ENCODE measurements around the gene INPP4A. TPM values are rescaled to one million over a fixed set of nuclear protein-coding genes. Genes with fewer than 3 reads are reported as not detected.

Gene INPP4A
- polyA plus RNA-seq, 1 of the 3 experiments (the other 2 are of a cell fraction): 15.0 TPM

DNA sequence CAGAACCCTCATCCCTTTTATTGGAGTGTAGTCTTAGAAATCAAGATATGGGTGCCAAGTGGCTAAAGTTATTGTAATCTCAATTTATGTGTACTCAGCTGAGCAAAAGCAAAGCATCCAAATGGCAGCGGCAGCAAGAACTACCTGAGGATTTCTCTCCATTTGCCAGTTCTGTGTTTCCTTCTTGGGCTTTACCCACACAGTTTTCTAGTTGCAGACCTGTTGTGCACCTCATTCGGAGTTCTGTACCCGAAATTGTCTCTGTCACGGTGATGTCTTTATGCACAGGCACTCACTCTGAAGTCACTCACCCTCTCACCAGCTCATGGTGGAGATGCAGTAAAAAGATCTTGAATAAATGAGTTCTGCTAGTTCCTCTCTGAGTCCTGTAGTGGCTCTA is 43.6 kb downstream of the INPP4A start:
- Histone ChIP-seq H3K27me3 (ENCODE audit: insufficient read depth) (no peaks in the 10 kb centered on the region), H4K20me1 (ENCODE audit: insufficient read depth) (peaks cover 25% of the 10 kb centered on the region; the same call in 1 of the 2 replicates)
- 95% methylated on average over 4 of the region's 4 CpGs for WGBS (ENCODE audit: low lambda C conversion rate)

DNA sequence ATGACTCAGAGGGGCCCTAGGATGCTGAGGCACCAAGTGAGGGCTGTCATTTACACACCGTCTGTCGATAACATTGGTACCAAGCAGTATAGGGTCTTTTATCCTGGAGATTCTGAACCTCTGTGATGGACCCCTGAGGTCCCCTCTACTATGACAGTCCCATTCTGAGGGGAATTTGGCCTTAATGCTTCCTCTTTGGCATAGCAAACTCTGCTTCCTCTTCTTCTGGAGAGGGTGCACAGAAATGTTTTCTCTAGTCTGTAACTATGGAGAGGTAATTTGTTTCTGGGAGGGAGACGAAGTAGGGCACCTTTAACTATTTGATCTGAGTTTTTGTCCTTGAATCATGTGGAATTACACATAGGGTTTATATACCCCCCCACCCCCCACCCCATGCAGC is 44.8 kb downstream of the INPP4A start:
- Histone ChIP-seq H3K27ac (ENCODE audit: low read depth in 2 of 2, low read length in 1 of 2) (no peak overlapping the region), H3K4me3 (ENCODE audit: low read depth in 2 of 2, low read length in 1 of 2) (no peak overlapping the region), H3K9ac (no peak overlapping the region), H2AFZ (ENCODE audit: low read depth) (no peak overlapping the region), H3K36me3 (replicated peaks in 1 of 2; ENCODE audit: control insufficient read depth in 1 of 2, insufficient read depth in 2 of 2, low read length in 1 of 2) (no peaks in the 10 kb centered on the region), H3K27me3 (ENCODE audit: insufficient read depth) (no peaks in the 10 kb centered on the region), H3K79me2 (ENCODE audit: insufficient read depth) (peaks cover 16% of the 10 kb centered on the region; the same call in 1 of the 2 replicates), H4K20me1 (ENCODE audit: insufficient read depth) (0 out of 2 replicates have a peak, but pooled peaks cover 15% of the 10 kb centered on the region), H3K4me2 (no peak overlapping the region), H3K4me1 (ENCODE audit: control insufficient read depth in 1 of 2, insufficient read depth in 2 of 2, low read depth in 1 of 2, low read length in 1 of 2) (peaks cover 0 to 3% of the 10 kb centered on the region in 2 experiments; a peak in 1 of 4 replicates), H3K9me2 (no peaks in the 10 kb centered on the region), H3F3A (replicated peaks; ENCODE audit: insufficient read depth) (no peaks in the 10 kb centered on the region), H3K9me3 (no peaks in the 10 kb centered on the region)
- CTCF ChIA-PET: interaction anchor here (1.0 to 1.9 kb wide), 2 partner anchors 12 to 26 kb away, joined by 3 to 8 read pairs; no protein-coding TSS in a partner anchor
- 92% methylated on average over 3 of the region's 3 CpGs for WGBS (ENCODE audit: low lambda C conversion rate)
- no peak for TF ChIP-seq GABPA (IDR thresholded peaks at IDR 0.05; ENCODE audit: low read depth)
- TF ChIP-seq ELF1 (IDR thresholded peaks at IDR 0.05): no peak
- TF ChIP-seq MXI1 (IDR thresholded peaks at IDR 0.05; ENCODE audit: low read depth, low read length): no peak
- no peak for TF ChIP-seq JUND (IDR thresholded peaks at IDR 0.05)
- no peak for TF ChIP-seq SIN3A (IDR thresholded peaks at IDR 0.05; ENCODE audit: borderline replicate concordance, low read depth, low read length)
- TF ChIP-seq, protein P1, sequence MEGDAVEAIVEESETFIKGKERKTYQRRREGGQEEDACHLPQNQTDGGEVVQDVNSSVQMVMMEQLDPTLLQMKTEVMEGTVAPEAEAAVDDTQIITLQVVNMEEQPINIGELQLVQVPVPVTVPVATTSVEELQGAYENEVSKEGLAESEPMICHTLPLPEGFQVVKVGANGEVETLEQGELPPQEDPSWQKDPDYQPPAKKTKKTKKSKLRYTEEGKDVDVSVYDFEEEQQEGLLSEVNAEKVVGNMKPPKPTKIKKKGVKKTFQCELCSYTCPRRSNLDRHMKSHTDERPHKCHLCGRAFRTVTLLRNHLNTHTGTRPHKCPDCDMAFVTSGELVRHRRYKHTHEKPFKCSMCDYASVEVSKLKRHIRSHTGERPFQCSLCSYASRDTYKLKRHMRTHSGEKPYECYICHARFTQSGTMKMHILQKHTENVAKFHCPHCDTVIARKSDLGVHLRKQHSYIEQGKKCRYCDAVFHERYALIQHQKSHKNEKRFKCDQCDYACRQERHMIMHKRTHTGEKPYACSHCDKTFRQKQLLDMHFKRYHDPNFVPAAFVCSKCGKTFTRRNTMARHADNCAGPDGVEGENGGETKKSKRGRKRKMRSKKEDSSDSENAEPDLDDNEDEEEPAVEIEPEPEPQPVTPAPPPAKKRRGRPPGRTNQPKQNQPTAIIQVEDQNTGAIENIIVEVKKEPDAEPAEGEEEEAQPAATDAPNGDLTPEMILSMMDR (IDR thresholded peaks at IDR 0.05): no peak
- POLR2A ChIA-PET: no interaction called here
- DNase-seq: no peak

More for the DNA sequence above, 43.6 kb downstream of the INPP4A start:
- Histone ChIP-seq H3K4me1 (ENCODE audit: control insufficient read depth in 1 of 2, insufficient read depth in 2 of 2, low read depth in 1 of 2, low read length in 1 of 2) (peaks cover 0 to 7% of the 10 kb centered on the region in 2 experiments; a peak in 1 of 4 replicates), H3F3A (replicated peaks; ENCODE audit: insufficient read depth) (no peaks in the 10 kb centered on the region), H3K9ac (no peak overlapping the region), H3K9me2 (no peaks in the 10 kb centered on the region), H3K27ac (ENCODE audit: low read depth in 2 of 2, low read length in 1 of 2) (no peak overlapping the region), H3K4me2 (no peak overlapping the region), H3K9me3 (no peaks in the 10 kb centered on the region), H3K79me2 (ENCODE audit: insufficient read depth) (peaks cover 16% of the 10 kb centered on the region; the same call in 1 of the 2 replicates), H3K4me3 (ENCODE audit: low read depth in 2 of 2, low read length in 1 of 2) (no peak overlapping the region), H2AFZ (ENCODE audit: low read depth) (no peak overlapping the region), H3K36me3 (replicated peaks in 1 of 2; ENCODE audit: control insufficient read depth in 1 of 2, insufficient read depth in 2 of 2, low read length in 1 of 2) (no peaks in the 10 kb centered on the region)
- ChIA-PET POLR2A (no interaction called here), CTCF (interaction anchor here (0.8 to 1.9 kb wide), 15 partner anchors 9 to 113 kb away, joined by 3 to 11 read pairs (median 3); no protein-coding TSS in a partner anchor)
- no peak for TF ChIP-seq YY1 (IDR thresholded peaks at IDR 0.05; ENCODE audit: low read depth)
- no peak for TF ChIP-seq TEAD4 (IDR thresholded peaks at IDR 0.05; ENCODE audit: borderline replicate concordance, insufficient read depth)
- TF ChIP-seq, protein P1 (IDR thresholded peaks at IDR 0.05): no peak
- no peak for TF ChIP-seq RCOR1 (IDR thresholded peaks at IDR 0.05; ENCODE audit: low read length)
- TF ChIP-seq RXRA (IDR thresholded peaks at IDR 0.05; ENCODE audit: borderline replicate concordance, low read depth): no peak
- TF ChIP-seq TCF12 (IDR thresholded peaks at IDR 0.05): no peak
- no peak for TF ChIP-seq EZH2phosphoT487 (IDR thresholded peaks at IDR 0.05; ENCODE audit: borderline replicate concordance, low read depth)
- TF ChIP-seq SIN3A (IDR thresholded peaks at IDR 0.05; ENCODE audit: borderline replicate concordance, low read depth, low read length): no peak
- TF ChIP-seq GABPA (IDR thresholded peaks at IDR 0.05; ENCODE audit: low read depth): no peak
- no peak for TF ChIP-seq TAF1 (IDR thresholded peaks at IDR 0.05; ENCODE audit: borderline replicate concordance, low read depth, low read length)
- no peak for DNase-seq

All from SK-N-SH (cell line).